PFSK-1 (cell line): ENCODE measurements around the gene DAB2.

ENCODE experiments used
- FOXP2 ChIP-seq: optimal IDR thresholded peaks from 2 replicates; pipeline ENCODE3; 2011; ENCODE audit warnings: borderline replicate concordance, control low read depth, inconsistent platforms; ENCODE audit not compliant: insufficient read depth; ENCODE audit errors: extremely low read length, extremely low read depth
- POLR2AphosphoS5 ChIP-seq: IDR thresholded peaks from 2 replicates; pipeline ENCODE4 v1.6.1; 2012; ENCODE audit warnings: low read depth, mild to moderate bottlenecking, control low read depth, low read length, moderate library complexity
- REST ChIP-seq, 2 experiments: IDR thresholded peaks; 2 replicates each; pipeline versions ENCODE4 v1.6.1 to v1.8.0; 2011 to 2012; ENCODE audit warnings: low read depth in 2 of 2, low read length in 2 of 2, control low read depth in 1 of 2, inconsistent platforms in 1 of 2, mild to moderate bottlenecking in 1 of 2, moderate library complexity in 1 of 2; ENCODE audit not compliant: insufficient read depth in 1 of 2
- SIN3A ChIP-seq: IDR thresholded peaks from 2 replicates; pipeline ENCODE4 v1.6.1; 2012; ENCODE audit warnings: mild to moderate bottlenecking, low read length, moderate library complexity, borderline replicate concordance; ENCODE audit not compliant: insufficient read depth
- TAF1 ChIP-seq: IDR thresholded peaks from 2 replicates; pipeline ENCODE4 v1.6.1; 2012; ENCODE audit warnings: low read length, control low read depth, borderline replicate concordance; ENCODE audit not compliant: insufficient read depth

The DAB2 gene

GRCh38 chr5:39430461-39430860 is 5.7 kb upstream of the DAB2 start:
- TF ChIP-seq POLR2AphosphoS5 (no peak), SIN3A (no peak), FOXP2 (no peak), TAF1 (no peak), REST (IDR thresholded peaks at IDR 0.05; ENCODE audit: insufficient read depth in 1 of 2, low read depth in 2 of 2, low read length in 2 of 2) (no peak)

GRCh38 chr5:39428640-39429039 is 3.9 kb upstream of the DAB2 start:
- TF ChIP-seq TAF1: no peak

- TF ChIP-seq FOXP2 (no peak), TAF1 (no peak), SIN3A (no peak), REST (IDR thresholded peaks at IDR 0.05; ENCODE audit: insufficient read depth in 1 of 2, low read depth in 2 of 2, low read length in 2 of 2) (no peak), POLR2AphosphoS5 (no peak)
Observed at GRCh38 chr5:39427633-39428032, 2.9 kb upstream of the DAB2 start.

GRCh38 chr5:39427229-39427628 is 2.4 kb upstream of the DAB2 start:
- no peak for TF ChIP-seq TAF1

GRCh38 chr5:39426746-39427105 is 1.9 kb upstream of the DAB2 start:
- no peak for TF ChIP-seq FOXP2
- TF ChIP-seq TAF1: no peak
- TF ChIP-seq POLR2AphosphoS5: no peak
- no peak for TF ChIP-seq SIN3A
- TF ChIP-seq REST (IDR thresholded peaks at IDR 0.05; ENCODE audit: insufficient read depth in 1 of 2, low read depth in 2 of 2, low read length in 2 of 2): no peak

GRCh38 chr5:39426051-39426745 is 1.4 kb upstream of the DAB2 start:
- TF ChIP-seq FOXP2: no peak
- no peak for TF ChIP-seq TAF1
- TF ChIP-seq POLR2AphosphoS5: no peak
- TF ChIP-seq REST (IDR thresholded peaks at IDR 0.05; ENCODE audit: insufficient read depth in 1 of 2, low read depth in 2 of 2, low read length in 2 of 2): no peak
- no peak for TF ChIP-seq SIN3A
